HG02840 (cell line): ENCODE results near the gene AGRN.
"Not testable (repeated sequence)": the region's sequence is repeated elsewhere in the genome, so short reads cannot be mapped to it uniquely, and the experiment has no call there.

Experiments used
- ATAC-seq: cut with Tn5 transposase; IDR thresholded peaks from one replicate; pipeline ENCODE4 v1.9.1; 2021; ENCODE audit warnings: mild to moderate bottlenecking, moderate library complexity, moderate number of reproducible peaks; ENCODE audit not compliant: unreplicated experiment, low FRiP score

The AGRN gene

DNA sequence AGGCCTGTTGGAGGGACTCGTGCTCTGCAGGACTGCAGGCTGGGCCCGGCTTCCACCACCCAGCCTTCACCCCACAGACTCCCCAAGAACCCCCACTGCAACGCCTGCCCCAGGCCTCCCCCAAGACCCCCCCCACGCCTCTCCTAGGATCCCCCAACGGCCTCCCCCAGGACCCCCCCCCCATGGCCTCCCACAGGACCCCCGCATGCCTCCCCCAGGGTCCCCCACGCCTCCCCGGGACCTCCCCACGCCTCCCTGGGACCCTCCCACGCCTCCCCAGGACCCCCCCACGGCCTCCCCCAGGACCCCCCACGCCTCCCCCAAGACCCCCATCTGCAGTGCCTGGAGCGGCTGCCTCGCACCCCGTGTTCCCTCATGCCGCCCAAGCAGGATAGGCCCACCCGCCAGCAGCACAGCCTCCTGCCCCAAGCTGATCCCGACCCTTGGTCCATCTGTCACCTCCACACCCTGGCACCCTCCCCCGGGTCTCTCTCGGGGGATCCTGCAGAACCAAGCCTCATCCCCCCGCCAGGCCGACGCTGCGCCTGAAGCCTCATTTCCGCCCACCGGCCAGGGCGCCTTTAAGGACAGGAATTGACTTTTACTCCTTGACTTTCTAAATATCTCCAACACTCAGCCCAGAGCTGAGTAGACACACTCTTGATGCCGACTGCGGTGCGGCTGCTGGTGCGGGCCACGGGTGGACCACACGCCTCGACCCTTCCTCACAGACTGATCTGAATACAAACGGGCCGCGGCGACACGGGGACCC is 68.3 kb downstream of the AGRN start:
- no peak for ATAC-seq

DNA sequence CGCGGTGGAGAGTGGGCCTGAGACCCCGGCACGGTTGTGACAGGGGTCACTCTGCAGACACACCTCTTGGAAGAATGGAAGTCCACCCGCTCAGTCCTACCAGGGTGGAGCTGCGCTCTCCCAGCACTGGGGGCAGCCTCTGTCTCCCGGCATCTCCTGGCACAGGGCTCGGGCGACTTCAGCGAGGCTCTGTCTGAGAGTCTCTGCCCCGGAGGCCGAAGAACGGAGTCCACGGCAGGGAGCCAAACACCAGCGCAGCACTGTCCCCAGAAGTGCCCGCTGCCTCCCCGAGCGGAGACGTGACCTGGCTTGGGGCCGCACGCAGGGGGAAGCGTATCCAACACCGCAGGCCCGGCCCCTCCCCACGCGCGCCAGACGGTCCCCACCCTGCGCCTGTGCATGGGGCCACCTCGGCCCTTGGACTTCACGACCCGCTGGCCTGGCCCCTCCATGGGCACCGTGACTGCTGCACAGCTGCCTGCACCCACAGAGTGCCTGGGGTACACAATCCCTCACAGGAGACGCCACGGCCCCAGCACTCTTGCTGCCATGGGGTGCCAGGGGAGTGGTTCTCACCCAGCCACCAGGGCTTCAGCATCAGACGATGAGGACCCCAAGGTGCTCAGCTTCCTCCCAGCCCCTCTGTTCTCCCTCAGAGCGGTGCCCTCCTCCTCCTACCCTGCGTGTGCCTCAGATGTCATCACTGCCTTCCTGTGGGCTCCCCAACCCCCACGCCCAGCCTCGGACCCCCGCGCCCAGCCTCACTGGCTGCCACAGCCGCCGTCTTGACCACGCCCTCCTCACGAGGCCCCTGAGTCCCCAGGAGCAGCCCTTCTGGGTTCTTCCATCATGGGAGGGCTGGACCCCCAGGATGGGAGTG is 69.1 kb downstream of the AGRN start:
- no peak for ATAC-seq

DNA sequence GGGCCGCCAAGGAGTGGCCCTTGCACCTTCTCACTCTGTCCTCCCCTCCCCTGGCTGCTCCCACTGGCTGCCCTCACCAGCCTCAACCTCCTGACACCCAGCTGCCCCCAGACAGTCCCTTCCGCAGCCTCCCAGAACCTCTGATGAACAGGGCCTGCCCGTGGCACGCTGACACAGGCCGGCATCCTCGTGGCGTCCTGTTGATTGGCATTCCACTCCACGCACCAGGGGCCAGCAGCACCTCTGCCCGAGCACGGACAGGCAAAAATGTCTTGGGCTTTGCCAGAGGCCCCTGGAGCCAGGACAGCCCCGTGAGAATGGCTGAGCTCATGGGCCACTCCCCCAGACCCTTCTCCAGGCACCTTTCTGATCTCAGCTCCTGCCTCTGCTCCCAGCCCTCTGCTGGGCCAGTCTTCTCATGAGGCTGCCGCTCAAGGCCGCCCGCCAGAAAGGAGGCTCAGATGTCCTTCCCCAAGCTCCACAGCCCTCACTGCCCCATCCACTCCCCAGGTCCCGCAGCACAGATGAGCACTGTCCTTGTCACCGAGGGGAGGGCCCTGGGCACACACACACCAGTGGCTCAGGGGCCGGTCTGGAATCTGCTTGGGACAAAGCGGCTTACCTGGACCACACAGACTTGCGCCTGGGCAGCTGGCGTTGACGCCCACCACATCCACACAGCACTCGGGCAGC is 70.0 kb downstream of the AGRN start:
- ATAC-seq, result no peak

DNA sequence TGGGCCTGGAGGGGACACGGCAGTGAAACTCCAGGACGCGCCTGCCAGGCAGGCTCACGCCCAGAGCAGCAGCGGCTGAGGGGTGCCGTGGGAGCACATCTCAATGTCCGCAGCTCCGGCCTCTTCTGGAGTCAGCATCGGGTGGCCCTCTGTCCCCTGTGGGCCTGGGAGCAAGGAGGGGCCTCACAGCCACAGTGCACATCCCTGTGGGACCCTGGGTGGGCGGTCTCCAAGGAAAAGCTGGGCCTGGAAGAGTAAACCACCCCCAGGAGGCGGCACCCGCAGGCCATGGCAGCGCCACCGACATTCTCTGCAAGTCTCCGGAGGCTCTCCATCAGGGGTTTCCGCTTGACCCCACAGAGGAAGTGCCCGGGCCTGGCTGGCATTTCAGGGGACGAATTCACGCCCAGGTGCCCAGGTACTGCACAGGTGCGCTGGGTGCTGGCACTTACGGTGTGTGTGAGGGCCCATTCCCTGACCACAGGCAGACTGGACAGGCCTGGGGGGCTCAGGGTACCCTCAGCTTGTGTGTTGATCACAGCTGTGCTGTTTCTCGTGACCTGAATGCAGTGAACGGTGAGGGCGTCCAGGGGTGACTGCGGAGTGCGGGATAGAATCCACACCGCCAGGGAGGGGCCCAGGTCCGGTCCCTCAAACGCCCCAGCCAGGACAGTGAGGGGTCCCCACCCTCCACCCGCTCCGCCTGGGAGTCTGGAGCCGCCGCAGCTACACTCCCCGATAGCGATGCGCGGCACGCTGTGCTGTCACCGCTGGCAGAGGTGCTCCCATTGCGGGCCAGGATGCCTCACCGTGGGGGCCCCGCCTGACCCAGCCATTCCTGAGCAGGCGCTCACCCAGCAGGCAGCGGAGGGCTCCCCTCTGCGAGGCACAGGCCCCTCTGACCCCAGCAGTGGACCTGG is 70.8 kb downstream of the AGRN start:
- no peak for ATAC-seq

DNA sequence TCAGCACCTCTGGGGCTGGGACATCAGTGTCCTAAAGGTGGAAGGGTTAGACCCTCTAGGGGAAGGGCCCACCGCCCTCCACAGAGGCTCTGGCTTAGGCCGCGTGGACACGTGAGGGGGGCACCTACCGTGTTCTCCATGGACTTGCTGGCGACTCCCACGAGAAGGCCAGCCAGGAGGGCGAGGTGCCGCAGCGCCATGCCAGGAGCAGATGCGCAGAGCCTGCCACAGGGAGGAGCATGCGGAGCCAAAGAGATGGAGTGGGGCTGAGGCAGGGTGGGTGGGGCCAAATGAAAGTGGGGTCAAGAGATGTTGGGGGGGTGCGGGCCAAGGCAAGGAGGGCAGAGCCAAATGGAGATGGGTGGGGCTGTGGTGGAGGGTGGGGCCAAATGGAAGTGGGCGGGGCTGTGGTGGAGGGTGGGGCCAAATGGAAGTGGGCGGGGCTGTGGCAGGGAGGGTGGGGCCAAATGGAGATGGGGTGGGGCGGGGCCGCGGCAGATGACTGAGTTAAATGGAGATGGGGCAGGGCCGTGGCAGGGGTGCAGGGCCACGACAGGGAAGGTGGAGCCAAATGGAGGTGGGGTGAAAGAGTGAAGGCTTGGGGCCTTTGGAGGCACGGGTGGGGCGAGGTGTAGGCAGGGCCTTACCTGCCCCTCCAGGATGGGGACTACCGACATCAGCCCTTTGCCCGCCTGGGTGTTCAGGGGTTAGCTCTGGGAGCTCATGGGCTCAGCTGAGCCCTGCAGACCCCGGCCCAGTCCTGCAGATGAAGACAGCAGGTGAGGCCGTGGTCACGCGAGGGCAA is 71.6 kb downstream of the AGRN start:
- ATAC-seq, result no peak

DNA sequence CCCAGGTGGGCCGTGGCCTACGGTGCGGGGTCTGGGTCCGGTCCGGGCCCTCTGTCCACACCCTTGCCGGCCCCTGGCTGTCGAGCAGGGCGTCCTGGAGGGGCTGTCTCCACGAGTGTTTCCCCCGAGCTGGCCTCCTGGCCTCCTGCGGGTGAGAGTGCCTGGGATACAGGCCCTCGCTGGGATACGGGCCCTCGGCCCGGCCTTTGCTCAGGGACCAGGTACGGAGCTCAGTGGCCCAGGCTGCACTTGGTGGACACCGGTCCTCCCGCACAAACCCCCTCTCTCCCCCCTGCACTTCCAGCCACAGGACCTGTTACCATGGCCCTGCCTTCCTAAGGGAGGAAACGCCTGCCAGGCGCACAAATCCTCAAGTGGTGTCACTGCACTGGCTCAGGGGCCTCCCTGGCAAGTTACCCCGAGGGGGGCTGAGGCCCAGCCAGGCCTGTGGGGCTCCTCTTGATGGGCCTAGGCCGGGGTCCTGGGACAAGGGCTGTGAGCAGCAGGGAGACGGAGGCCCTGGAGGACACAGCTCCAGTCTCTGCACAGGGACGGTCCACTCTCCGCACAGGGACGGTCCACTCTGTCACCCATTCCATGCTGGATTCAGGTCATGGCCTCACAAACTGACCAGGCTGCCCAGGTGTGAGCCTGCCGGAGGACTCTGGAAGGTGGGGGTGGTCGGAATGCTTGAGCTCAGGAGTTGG is 72.4 kb downstream of the AGRN start:
- ATAC-seq, result no peak

DNA sequence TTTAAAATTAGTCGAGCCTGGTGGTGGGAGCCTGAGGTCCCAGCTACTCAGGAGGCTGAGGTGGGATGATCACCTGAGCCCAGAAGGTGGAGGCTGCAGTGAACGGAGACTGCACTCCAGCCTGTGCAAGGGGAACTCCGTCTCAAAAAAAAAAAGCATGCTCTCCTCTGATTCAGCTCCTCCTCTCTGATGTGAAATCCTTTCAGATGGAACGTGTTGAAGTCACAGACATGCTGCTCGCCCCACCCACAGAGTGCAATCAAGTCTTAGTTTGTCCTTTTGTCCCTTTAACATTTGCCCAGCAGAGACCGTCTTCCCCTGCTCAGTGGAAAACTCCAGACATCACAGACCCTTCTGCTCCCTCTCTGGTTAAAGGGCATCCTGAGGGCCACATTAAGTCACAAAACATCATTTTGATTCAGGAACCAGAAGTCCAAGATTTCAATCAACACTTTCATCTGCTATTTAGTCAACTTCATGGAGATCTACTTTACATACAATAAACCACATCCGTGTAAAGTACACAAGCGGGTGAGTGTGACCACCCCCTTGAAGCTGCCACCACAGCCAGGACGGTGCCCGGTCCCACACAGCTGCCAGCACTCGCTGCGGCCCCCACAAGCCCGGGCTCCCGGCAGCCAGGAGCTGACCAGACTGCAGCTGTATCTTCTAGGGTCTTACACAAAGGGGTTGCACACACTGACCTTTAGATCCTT is 73.1 kb downstream of the AGRN start:
- ATAC-seq, result no peak

DNA sequence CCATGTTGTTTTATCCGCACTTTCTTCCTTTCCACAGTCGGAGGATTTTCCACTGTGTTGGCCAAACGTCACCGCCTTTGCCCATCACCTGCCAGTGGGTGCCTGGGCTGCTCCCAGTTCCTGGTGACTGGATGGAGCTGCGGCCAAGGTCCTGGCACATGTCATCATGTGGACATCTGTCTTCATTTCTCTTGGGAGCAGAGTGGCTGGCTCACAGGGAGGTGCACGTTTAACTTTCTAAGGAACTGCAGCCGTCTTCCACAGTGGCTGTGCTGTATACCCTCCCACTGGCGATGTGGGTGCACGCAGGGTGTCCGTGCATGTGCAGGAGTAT is 73.7 kb downstream of the AGRN start:
- no peak for ATAC-seq

DNA sequence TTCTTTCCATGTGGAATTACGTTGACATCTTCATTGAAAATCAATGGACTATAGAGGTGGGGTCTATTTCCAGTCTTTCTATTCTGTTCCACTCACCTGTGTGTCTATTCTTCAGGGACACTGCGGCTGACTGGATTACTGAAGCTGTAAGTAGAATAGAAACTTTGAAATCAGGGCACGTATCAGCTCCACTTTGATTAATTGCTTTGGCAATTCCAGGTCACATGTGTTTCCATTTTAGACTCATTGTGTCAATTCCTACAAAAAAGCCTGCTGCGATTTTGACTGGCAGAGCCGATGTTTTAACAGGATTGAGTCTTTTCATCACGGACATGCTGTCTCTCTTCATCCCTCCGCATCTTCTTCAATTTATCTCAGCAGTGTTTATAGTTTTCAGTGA is 75.1 kb downstream of the AGRN start:
- ATAC-seq, result no peak

DNA sequence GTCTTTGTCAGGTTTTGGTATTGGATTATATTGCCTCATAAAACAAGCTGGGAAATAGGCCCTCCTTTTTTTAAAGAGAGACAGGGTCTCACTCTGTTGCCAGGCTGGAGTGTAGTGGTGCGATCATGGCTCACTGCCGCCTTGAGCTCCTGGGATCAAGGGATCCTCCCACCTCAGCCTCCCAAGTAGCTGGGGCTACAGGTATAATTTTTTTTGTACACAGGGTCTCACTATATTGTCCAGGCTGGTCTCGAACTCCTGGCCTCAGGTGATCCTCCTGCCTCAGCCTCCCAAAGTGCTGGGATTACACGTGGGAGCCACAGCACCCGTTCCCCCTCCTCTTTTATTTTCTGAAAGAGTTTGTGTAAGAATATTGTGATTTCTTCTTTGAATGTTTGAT is 76.2 kb downstream of the AGRN start:
- not testable (repeated sequence) for ATAC-seq

DNA sequence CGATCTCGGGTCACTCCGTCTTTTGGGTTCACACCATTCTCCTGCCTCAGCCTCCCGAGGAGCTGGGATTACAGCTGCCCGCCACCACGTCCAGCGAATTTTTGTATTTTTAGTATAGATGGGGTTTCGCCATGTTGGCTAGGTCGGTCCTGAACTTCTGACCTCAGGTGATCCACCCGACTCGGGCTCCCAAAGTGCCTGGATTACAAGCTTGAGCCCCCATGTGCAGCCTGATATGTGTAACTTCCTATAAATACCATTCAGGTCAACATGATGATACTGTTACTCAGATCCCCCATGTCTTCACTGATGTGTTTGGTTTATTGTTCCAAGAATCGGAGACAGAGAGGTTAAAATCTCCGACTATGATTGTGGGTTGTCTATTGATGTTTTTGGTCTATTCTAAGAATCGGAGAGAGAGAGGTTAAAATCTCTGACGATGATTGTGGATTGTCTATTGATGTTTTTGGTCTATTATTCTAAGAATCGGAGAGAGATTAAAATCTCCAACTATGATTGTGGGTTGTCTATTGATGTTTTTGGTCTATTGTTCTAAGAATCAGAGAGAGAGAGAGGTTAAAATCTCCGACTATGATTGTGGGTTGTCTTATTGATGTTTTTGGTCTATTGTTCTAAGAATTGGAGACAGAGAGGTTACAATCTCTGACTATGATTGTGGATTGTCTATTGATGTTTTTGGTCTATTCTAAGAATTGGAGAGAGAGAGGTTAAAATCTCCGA is 78.9 kb downstream of the AGRN start:
- ATAC-seq, result no peak

DNA sequence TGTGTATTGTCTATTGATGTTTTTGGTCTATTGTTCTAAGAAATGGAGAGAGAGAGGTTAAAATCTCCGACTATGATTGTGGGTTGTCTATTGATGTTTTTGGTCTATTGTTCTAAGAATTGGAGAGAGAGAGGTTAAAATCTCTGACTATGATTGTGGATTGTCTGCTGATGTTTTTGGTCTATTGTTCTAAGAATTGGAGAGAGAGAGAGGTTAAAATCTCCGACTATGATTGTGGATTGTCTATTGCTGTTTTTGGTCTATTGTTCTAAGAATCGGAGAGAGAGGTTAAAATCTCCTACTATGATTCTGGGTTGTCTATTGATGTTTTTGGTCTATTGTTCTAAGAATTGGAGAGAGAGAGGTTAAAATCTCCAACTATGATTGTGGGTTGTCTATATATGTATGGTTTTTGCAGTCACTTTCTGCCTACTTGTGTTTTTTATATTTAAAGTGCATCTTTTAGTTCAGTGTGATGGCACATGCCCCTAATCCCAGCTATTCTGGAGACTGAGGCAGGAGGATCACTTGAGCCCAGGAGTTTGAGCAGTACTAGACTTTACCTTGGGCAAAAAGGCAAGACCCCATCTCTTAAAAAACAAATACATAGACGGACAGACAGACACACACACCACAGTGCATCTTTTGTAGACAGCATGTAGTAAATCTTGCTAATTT is 79.7 kb downstream of the AGRN start:
- ATAC-seq, result no peak

DNA sequence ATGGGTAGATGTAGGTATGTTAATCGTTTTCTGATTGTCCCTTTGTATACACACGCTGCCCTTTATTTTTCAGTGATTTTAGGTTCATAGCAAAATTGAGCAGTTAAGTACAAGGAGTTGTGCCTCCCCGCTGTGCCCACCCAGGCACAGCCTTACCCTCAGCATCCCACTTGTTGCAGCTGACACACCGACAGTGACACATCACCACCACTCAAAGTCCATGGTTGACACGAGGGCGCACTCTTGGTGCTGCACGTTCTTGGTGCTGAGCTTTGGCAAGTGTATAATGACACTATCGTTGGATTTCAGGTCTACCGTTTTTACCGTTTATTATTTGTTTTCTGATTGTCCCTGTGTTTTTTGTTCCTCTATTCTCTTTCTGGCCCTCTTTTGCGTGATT is 80.4 kb downstream of the AGRN start:
- no peak for ATAC-seq

DNA sequence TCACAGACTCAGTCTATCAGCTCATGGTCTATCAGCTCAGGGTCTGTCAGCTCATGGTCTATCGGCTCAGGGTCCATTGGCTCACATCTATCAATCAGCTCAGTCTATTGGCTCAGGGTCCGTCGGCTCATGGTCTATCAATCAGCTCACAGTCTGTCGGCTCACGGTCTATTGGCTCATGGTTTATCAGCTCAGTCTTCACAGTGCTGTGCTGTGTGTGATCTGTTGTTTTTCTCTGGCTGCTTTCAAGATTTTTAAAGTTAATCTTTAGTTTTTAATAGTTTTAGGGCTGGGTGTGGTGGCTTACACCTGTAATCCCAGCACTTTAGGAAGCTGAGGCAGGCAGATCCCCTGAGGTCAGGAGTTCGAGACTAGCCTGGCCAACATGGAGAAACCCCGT is 81.6 kb downstream of the AGRN start:
- no peak for ATAC-seq

DNA sequence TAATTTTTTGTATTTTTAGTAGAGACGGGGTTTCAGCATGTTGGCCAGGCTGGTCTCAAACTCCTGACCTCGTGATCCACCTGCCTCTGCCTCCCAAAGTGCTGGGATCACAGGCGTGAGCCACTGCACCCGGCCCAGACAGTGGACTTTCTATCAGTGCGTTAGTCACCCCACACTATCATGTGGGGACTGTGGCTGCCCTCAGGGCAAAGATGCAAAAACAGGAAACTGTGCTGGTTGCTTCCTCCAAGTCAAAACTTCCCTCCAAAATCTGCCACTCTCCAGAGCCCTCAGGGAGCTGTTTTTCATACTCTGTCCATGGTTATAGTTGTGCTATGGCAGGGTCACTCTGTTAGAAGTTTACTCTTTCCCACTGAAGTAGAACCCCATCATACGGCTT is 84.2 kb downstream of the AGRN start:
- ATAC-seq, result not testable (repeated sequence)
